ENCODE measurements around the gene DNAAF5.

Gene DNAAF5

GRCh38 chr7:746155-747061, 19.9 kb downstream of the DNAAF5 start:
- DNase-seq, result no peak

DNA sequence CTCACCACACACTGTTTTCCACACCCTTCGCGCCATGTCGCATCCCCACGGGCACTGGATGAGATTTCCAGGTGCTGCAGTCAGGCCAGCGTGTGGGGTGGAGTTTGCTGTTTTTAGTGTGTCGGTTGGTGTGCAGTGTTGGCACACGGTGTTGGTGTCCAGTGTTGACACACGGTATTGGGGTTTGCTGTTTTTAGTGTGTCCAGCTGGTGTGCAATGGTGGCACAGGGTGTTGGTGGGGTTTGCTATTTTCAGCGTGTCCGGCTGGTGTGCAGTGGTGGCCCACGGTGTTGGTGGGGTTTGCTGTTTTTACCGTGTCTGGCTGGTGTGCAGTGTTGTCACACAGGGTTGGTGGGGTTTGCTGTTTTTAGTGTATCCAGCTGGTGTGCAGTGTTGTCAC, 20.7 kb downstream of the DNAAF5 start:
- ChIA-PET CTCF (no interaction called here), POLR2A (no interaction called here)
- Histone ChIP-seq H3K4me3 (ENCODE audit: control insufficient read depth in 1 of 7, extremely low read depth in 1 of 7, insufficient read depth in 4 of 7, low read depth in 2 of 7, low read length in 6 of 7) (no peak overlapping the region), H3K36me3 (ENCODE audit: control insufficient read depth in 4 of 4, insufficient read depth in 4 of 4, low read length in 3 of 4) (peaks cover 0 to 35% (median 25%) of the 10 kb centered on the region in 4 experiments), H3K9me3 (ENCODE audit: control extremely low read depth in 1 of 5, control insufficient read depth in 4 of 5, insufficient read depth in 2 of 5, low read depth in 1 of 5, low read length in 4 of 5) (no peaks in the 10 kb centered on the region), H3K27me3 (replicated peaks in 2 of 5; ENCODE audit: control insufficient read depth in 4 of 5, insufficient read depth in 5 of 5, low read length in 4 of 5) (no peaks in the 10 kb centered on the region), H3K4me1 (ENCODE audit: control extremely low read depth in 1 of 4, control insufficient read depth in 4 of 4, insufficient read depth in 4 of 4, low read length in 3 of 4) (no peaks in the 10 kb centered on the region), H3K27ac (ENCODE audit: insufficient read depth in 1 of 2, low read depth in 1 of 2, low read length in 2 of 2, poor library complexity in 1 of 2, severe bottlenecking in 2 of 2) (no peak overlapping the region)
- DNase-seq, result no peak
- 91% methylated on average over 9 of the region's 12 CpGs for WGBS (ENCODE audit: insufficient coverage)

More at GRCh38 chr7:746155-747061, 19.9 kb downstream of the DNAAF5 start:
- Histone ChIP-seq H3K4me1 (ENCODE audit: control extremely low read depth in 1 of 4, control insufficient read depth in 4 of 4, insufficient read depth in 4 of 4, low read length in 3 of 4) (no peaks in the 10 kb centered on the region), H3K9me3 (ENCODE audit: control extremely low read depth in 1 of 5, control insufficient read depth in 4 of 5, insufficient read depth in 2 of 5, low read depth in 1 of 5, low read length in 4 of 5) (no peaks in the 10 kb centered on the region), H3K27ac (ENCODE audit: insufficient read depth in 1 of 2, low read depth in 1 of 2, low read length in 2 of 2, poor library complexity in 1 of 2, severe bottlenecking in 2 of 2) (no peak overlapping the region), H3K27me3 (replicated peaks in 2 of 5; ENCODE audit: control insufficient read depth in 4 of 5, insufficient read depth in 5 of 5, low read length in 4 of 5) (no peaks in the 10 kb centered on the region), H3K4me3 (ENCODE audit: control insufficient read depth in 1 of 7, extremely low read depth in 1 of 7, insufficient read depth in 4 of 7, low read depth in 2 of 7, low read length in 6 of 7) (no peak overlapping the region), H3K36me3 (ENCODE audit: control insufficient read depth in 4 of 4, insufficient read depth in 4 of 4, low read length in 3 of 4) (peaks cover 0 to 36% (median 28%) of the 10 kb centered on the region in 4 experiments)
- CTCF ChIA-PET, result no interaction called here
- WGBS (ENCODE audit: insufficient coverage), result 96% methylated on average over 33 of the region's 40 CpGs
- POLR2A ChIA-PET, result no interaction called here

- 100% methylated on average over 10 of the region's 15 CpGs for WGBS (ENCODE audit: insufficient coverage)
- POLR2A ChIA-PET, result no interaction called here
These were observed 21.9 kb downstream of the DNAAF5 start for GRCh38 chr7:748446-748845.

DNA sequence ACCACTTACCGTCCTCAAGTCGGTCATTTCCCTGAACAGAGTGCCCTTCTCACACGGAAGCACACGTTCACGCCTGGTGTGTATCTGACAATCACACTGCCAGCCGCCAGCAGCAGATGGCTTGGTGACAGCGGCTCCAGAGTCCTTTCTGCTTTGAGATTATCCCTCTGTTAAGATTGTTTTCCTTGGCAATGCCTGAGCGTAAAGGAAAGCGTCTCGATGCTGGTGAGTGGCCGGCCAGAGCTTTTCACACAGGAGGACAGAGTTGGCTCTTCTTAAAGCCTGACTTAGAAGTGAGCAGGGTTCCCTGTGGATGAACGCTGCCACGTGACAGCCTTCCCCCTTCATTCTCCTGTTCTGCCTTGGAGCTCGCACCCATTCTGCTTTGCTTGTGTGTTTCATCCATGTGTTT, 22.6 kb downstream of the DNAAF5 start:
- DNase-seq, result no peak
- no peak overlapping the region for H3K27ac ChIP-seq (ENCODE audit: insufficient read depth in 1 of 2, low read depth in 1 of 2, low read length in 2 of 2, poor library complexity in 1 of 2, severe bottlenecking in 2 of 2)
- peaks cover 0 to 41% (median 28%) of the 10 kb centered on the region in 4 experiments for H3K36me3 ChIP-seq (ENCODE audit: control insufficient read depth in 4 of 4, insufficient read depth in 4 of 4, low read length in 3 of 4)
- no peaks in the 10 kb centered on the region for H3K27me3 ChIP-seq (replicated peaks in 2 of 5; ENCODE audit: control insufficient read depth in 4 of 5, insufficient read depth in 5 of 5, low read length in 4 of 5)
- POLR2A ChIA-PET, result no interaction called here
- 95% methylated on average over 13 of the region's 14 CpGs for WGBS (ENCODE audit: insufficient coverage)
- no peaks in the 10 kb centered on the region for H3K4me1 ChIP-seq (ENCODE audit: control extremely low read depth in 1 of 4, control insufficient read depth in 4 of 4, insufficient read depth in 4 of 4, low read length in 3 of 4)
- H3K4me3 ChIP-seq (ENCODE audit: control insufficient read depth in 1 of 7, extremely low read depth in 1 of 7, insufficient read depth in 4 of 7, low read depth in 2 of 7, low read length in 6 of 7), result no peak overlapping the region
- no peaks in the 10 kb centered on the region for H3K9me3 ChIP-seq (ENCODE audit: control extremely low read depth in 1 of 5, control insufficient read depth in 4 of 5, insufficient read depth in 2 of 5, low read depth in 1 of 5, low read length in 4 of 5)
- CTCF ChIA-PET, result interaction anchor here (1.4 kb wide), 1 partner anchor 12 kb away, joined by 4 read pairs; no protein-coding TSS in a partner anchor

More at GRCh38 chr7:748446-748845, 21.9 kb downstream of the DNAAF5 start:
- Histone ChIP-seq H3K36me3 (ENCODE audit: control insufficient read depth in 4 of 4, insufficient read depth in 4 of 4, low read length in 3 of 4) (peaks cover 0 to 39% (median 24%) of the 10 kb centered on the region in 4 experiments), H3K9me3 (ENCODE audit: control extremely low read depth in 1 of 5, control insufficient read depth in 4 of 5, insufficient read depth in 2 of 5, low read depth in 1 of 5, low read length in 4 of 5) (no peaks in the 10 kb centered on the region), H3K27ac (ENCODE audit: insufficient read depth in 1 of 2, low read depth in 1 of 2, low read length in 2 of 2, poor library complexity in 1 of 2, severe bottlenecking in 2 of 2) (no peak overlapping the region), H3K4me3 (ENCODE audit: control insufficient read depth in 1 of 7, extremely low read depth in 1 of 7, insufficient read depth in 4 of 7, low read depth in 2 of 7, low read length in 6 of 7) (no peak overlapping the region), H3K4me1 (ENCODE audit: control extremely low read depth in 1 of 4, control insufficient read depth in 4 of 4, insufficient read depth in 4 of 4, low read length in 3 of 4) (no peaks in the 10 kb centered on the region), H3K27me3 (replicated peaks in 2 of 5; ENCODE audit: control insufficient read depth in 4 of 5, insufficient read depth in 5 of 5, low read length in 4 of 5) (no peaks in the 10 kb centered on the region)
- no peak for DNase-seq
- CTCF ChIA-PET, result interaction anchor here (1.4 kb wide), 1 partner anchor 13 kb away, joined by 4 read pairs; no protein-coding TSS in a partner anchor

DNA sequence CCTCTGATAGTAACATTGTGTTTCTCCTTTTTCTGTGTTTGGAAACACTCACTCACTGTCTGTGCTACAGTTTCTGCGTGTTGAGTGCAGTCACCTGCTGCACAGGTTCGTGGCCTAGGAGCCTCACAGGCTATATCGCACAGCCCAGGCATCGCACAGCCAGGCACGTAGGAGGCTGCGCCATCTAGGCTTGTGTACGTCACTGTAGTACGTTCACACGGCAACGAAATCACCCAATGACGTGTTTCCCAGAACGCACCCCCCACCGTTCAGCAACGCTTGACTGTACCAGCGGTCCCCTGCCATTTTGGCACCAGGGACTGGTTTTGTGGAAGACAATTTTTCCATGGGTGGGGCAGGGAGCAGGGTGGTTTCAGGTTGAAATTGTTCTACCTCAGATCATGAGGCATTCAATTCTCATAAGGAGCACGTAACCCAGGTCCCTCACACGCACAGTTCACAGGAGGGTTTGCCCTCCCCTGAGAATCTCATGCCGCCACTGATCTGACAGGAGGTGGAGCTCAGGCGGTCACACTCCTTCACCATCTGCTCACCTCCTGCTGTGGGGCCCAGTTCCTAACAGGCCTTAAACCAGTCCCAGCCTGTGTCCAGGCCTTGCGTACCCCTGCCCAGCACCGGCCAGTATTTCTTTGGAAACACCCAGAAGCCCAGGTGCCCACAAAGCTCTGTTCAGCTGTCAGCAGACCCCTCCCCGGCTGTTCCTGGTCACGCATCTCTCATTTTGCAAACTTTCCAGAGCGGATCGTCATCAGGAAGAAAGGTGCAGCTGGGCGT, 23.8 kb downstream of the DNAAF5 start:
- H3K36me3 ChIP-seq (ENCODE audit: control insufficient read depth in 4 of 4, insufficient read depth in 4 of 4, low read length in 3 of 4), result peaks cover 3 to 46% (median 30%) of the 10 kb centered on the region in 4 experiments
- H3K9me3 ChIP-seq (ENCODE audit: control extremely low read depth in 1 of 5, control insufficient read depth in 4 of 5, insufficient read depth in 2 of 5, low read depth in 1 of 5, low read length in 4 of 5), result no peaks in the 10 kb centered on the region
- no peaks in the 10 kb centered on the region for H3K27me3 ChIP-seq (replicated peaks in 2 of 5; ENCODE audit: control insufficient read depth in 4 of 5, insufficient read depth in 5 of 5, low read length in 4 of 5)
- 99% methylated on average over 24 of the region's 26 CpGs for WGBS (ENCODE audit: insufficient coverage)
- CTCF ChIA-PET, result interaction anchor here (0.6 kb wide), 1 partner anchor 588 kb away, joined by 3 read pairs; no protein-coding TSS in a partner anchor
- H3K27ac ChIP-seq (ENCODE audit: insufficient read depth in 1 of 2, low read depth in 1 of 2, low read length in 2 of 2, poor library complexity in 1 of 2, severe bottlenecking in 2 of 2), result no peak overlapping the region
- no peak for DNase-seq
- H3K4me1 ChIP-seq (ENCODE audit: control extremely low read depth in 1 of 4, control insufficient read depth in 4 of 4, insufficient read depth in 4 of 4, low read length in 3 of 4), result no peaks in the 10 kb centered on the region
- H3K4me3 ChIP-seq (ENCODE audit: control insufficient read depth in 1 of 7, extremely low read depth in 1 of 7, insufficient read depth in 4 of 7, low read depth in 2 of 7, low read length in 6 of 7), result no peak overlapping the region
- POLR2A ChIA-PET, result no interaction called here

GRCh38 chr7:751826-752225, 25.3 kb downstream of the DNAAF5 start:
- ChIA-PET POLR2A (interaction anchor here (0.7 kb wide), 1 partner anchor 40 kb away, joined by 5 read pairs; no protein-coding TSS in a partner anchor), CTCF (no interaction called here)
- no peak overlapping the region for H3K4me3 ChIP-seq (ENCODE audit: control insufficient read depth in 1 of 7, extremely low read depth in 1 of 7, insufficient read depth in 4 of 7, low read depth in 2 of 7, low read length in 6 of 7)
- DNase-seq, result no peak
- 96% methylated on average over 15 of the region's 15 CpGs for WGBS (ENCODE audit: insufficient coverage)
- H3K4me1 ChIP-seq (ENCODE audit: control extremely low read depth in 1 of 4, control insufficient read depth in 4 of 4, insufficient read depth in 4 of 4, low read length in 3 of 4), result no peaks in the 10 kb centered on the region
- H3K27ac ChIP-seq (ENCODE audit: insufficient read depth in 1 of 2, low read depth in 1 of 2, low read length in 2 of 2, poor library complexity in 1 of 2, severe bottlenecking in 2 of 2), result no peak overlapping the region
- H3K27me3 ChIP-seq (replicated peaks in 2 of 5; ENCODE audit: control insufficient read depth in 4 of 5, insufficient read depth in 5 of 5, low read length in 4 of 5), result no peaks in the 10 kb centered on the region
- H3K9me3 ChIP-seq (ENCODE audit: control extremely low read depth in 1 of 5, control insufficient read depth in 4 of 5, insufficient read depth in 2 of 5, low read depth in 1 of 5, low read length in 4 of 5), result no peaks in the 10 kb centered on the region
- peaks cover 3 to 52% (median 36%) of the 10 kb centered on the region in 4 experiments for H3K36me3 ChIP-seq (ENCODE audit: control insufficient read depth in 4 of 4, insufficient read depth in 4 of 4, low read length in 3 of 4)
